K562 (cell line): ENCODE results near the gene AJAP1. TPM values are rescaled to one million over a fixed set of nuclear protein-coding genes. Genes with fewer than 3 reads are reported as not detected.

Experiments
- ATAC-seq: fragments of 200-7000 bp; cut with Tn5 transposase; 3 replicates; pipeline ENCODE4 v1.9.1; 2020; ENCODE audit warnings: moderate library complexity
- BruUV-seq: library from RNA; stranded (reverse); fragments of 400-500 nt; replicated peaks from 2 replicates; lab custom pipeline; 2021; lab: Mats Ljungman, UMichigan
- CTCF ChIA-PET: fragments of 300-600 bp; formaldehyde crosslinking; extraction: SDS; loops from one replicate; lab custom pipeline; 2021; ENCODE audit warnings: low intra/inter-chr PET ratio; lab: Yijun Ruan, JAX
- POLR2A ChIA-PET: fragments of 300-600, 350-650 bp; sonication (Branson Sonifier 250); formaldehyde crosslinking; extraction: SDS; loops from one replicate; lab custom pipeline; 2021; ENCODE audit warnings: antibody characterized with exemption, inconsistent platforms; lab: Yijun Ruan, JAX
- DNase-seq, 4 experiments: peaks; one replicate each; pipeline versions ENCODE4 v3.0.0 to v3.0.0-alpha.2; 2011 to 2018; ENCODE audit warnings: low spot score in 3 of 4, mixed read lengths in 3 of 4; ENCODE audit errors: extremely low read depth in 1 of 4
- FAIRE-seq: peaks from 2 replicates; lab custom pipeline; 2011; peaks lifted over from hg19 to GRCh38; lab: Jason Lieb, UNC
- H2AFZ ChIP-seq: 2 replicates; pipeline ENCODE4 v1.6.0; 2011; ENCODE audit warnings: low read depth, low read length, control low read depth, inconsistent platforms
- H3K27ac ChIP-seq: fragments of 200-600 bp; 3 replicates; pipeline ENCODE4 v1.8.0; 2011; ENCODE audit warnings: low read depth, mild to moderate bottlenecking, control low read depth, inconsistent platforms, low read length, moderate library complexity, mixed read lengths; ENCODE audit errors: extremely low read depth
- H3K27me3 ChIP-seq, 2 experiments: fragments of 300-600 bp in 1 of 2; 2 replicates in 1 of 2; 3 replicates in 1 of 2; pipeline versions ENCODE4 v1.6.0 to v1.8.0; 2011; ENCODE audit warnings: inconsistent platforms in 2 of 2, low read length in 2 of 2, mild to moderate bottlenecking in 1 of 2, mixed read lengths in 1 of 2, moderate library complexity in 1 of 2; ENCODE audit not compliant: control insufficient read depth in 2 of 2, insufficient read depth in 2 of 2
- H3K36me3 ChIP-seq: fragments of 300-600 bp; 3 replicates; pipeline ENCODE4 v1.8.0; 2011; ENCODE audit warnings: mild to moderate bottlenecking, low read length, inconsistent platforms; ENCODE audit not compliant: control insufficient read depth, insufficient read depth
- H3K4me1 ChIP-seq, 2 experiments: fragments of 200-600 bp in 1 of 2; replicated peaks in 1 of 2; 2 replicates in 1 of 2; 3 replicates in 1 of 2; pipeline versions ENCODE4 v1.5.1 to v1.8.0; 2011; ENCODE audit warnings: inconsistent platforms in 2 of 2, low read length in 2 of 2, mild to moderate bottlenecking in 1 of 2, mixed read lengths in 1 of 2, moderate library complexity in 1 of 2; ENCODE audit not compliant: control insufficient read depth in 2 of 2, insufficient read depth in 2 of 2
- H3K4me2 ChIP-seq: 2 replicates; pipeline ENCODE4 v1.6.1; 2011; ENCODE audit warnings: low read length, control low read depth, inconsistent platforms, mixed read lengths; ENCODE audit not compliant: insufficient read depth
- H3K4me3 ChIP-seq: fragments of 200-600 bp; sonication (generic), shearing (Covaris generic); 2 replicates; pipeline ENCODE4 v1.5.1; 2016; ENCODE audit warnings: control low read depth, inconsistent platforms
- H3K79me2 ChIP-seq: fragments of 200-600 bp; 3 replicates; pipeline ENCODE4 v1.8.0; 2011; ENCODE audit warnings: low read length, inconsistent platforms; ENCODE audit not compliant: control insufficient read depth, insufficient read depth
- H3K9ac ChIP-seq, 2 experiments: 2 replicates each; pipeline versions ENCODE4 v1.6.0 to v1.6.1; 2011; ENCODE audit warnings: low read depth in 2 of 2, low read length in 2 of 2, control low read depth in 1 of 2, inconsistent platforms in 1 of 2, mild to moderate bottlenecking in 1 of 2, mixed read lengths in 1 of 2; ENCODE audit not compliant: insufficient read depth in 1 of 2
- H3K9me1 ChIP-seq: one replicate; pipeline ENCODE4 v1.6.0; 2011; ENCODE audit warnings: inconsistent platforms, mild to moderate bottlenecking, low read length, moderate library complexity; ENCODE audit not compliant: control insufficient read depth, insufficient read depth
- H3K9me3 ChIP-seq: replicated peaks from 2 replicates; pipeline ENCODE4 v1.5.1; 2011; ENCODE audit warnings: low read depth, low read length, inconsistent platforms; ENCODE audit not compliant: control insufficient read depth, insufficient read depth
- H4K20me1 ChIP-seq: replicated peaks from 2 replicates; pipeline ENCODE4 v1.6.1; 2011; ENCODE audit warnings: low read length, inconsistent platforms, mixed read lengths; ENCODE audit not compliant: control insufficient read depth, insufficient read depth
- BRD9 ChIP-seq: fragments of 450-650 bp; IDR thresholded peaks from 2 replicates; pipeline ENCODE4 v1.6.1; 2018; ENCODE audit warnings: low read depth; ENCODE audit not compliant: partially characterized antibody
- CREBBP ChIP-seq: IDR thresholded peaks from one replicate; pipeline ENCODE4 v1.6.1; 2012; ENCODE audit warnings: low read depth, mild to moderate bottlenecking, control low read depth, inconsistent platforms, low read length
- HCFC1 ChIP-seq: IDR thresholded peaks from 2 replicates; pipeline ENCODE4 v1.6.1; 2012; ENCODE audit warnings: low read depth, low read length, improper control_type of control experiment
- PHF21A ChIP-seq: fragments of 450-650 bp; IDR thresholded peaks from 2 replicates; pipeline ENCODE4 v1.6.1; 2017; ENCODE audit warnings: low read depth, borderline replicate concordance
- PRMT5 ChIP-seq: sonication (generic); formaldehyde crosslinking; IDR thresholded peaks from 2 replicates; pipeline ENCODE4 v1.5.0; 2020; ENCODE audit warnings: missing genetic modification reagents
- SP2 ChIP-seq: IDR thresholded peaks from 2 replicates; pipeline ENCODE4 v1.6.1; 2011; ENCODE audit warnings: mild to moderate bottlenecking, low read depth, low read length, moderate library complexity; ENCODE audit not compliant: poor library complexity, severe bottlenecking; ENCODE audit errors: extremely low read depth
- WGBS: fragments of 100-300 bp; shearing (Covaris generic); methylation state at CpG from one replicate; pipeline ENCODE4 v1.1.6; 2016; ENCODE audit warnings: low coverage, mixed read lengths; ENCODE audit not compliant: insufficient coverage; ENCODE audit errors: missing lambda C conversion rate; 5-methylcytosine and 5-hydroxymethylcytosine counted together
- in situ Hi-C: fragments of 300-500 bp; cut with MboI; formaldehyde crosslinking; loops from 4 replicates; pipeline ENCODE4 v1.15.0; 2018; ENCODE audit warnings: inconsistent platforms, mixed read lengths
- intact Hi-C: fragments of 100-400 bp; cut with micrococcal nuclease; formaldehyde crosslinking; loops from 2 replicates; pipeline ENCODE4 v1.14.2; 2022
- polyA plus RNA-seq, 8 experiments: library from polyadenylated mRNA; depleted of rRNA in 4 of 8; stranded (reverse) in 5 of 8; unstranded in 3 of 8; fragments of >200 nt; fragmentation: Nextera tagmentation in 2 of 8; fragmentation: Illumina TruSeq in 1 of 8; extraction: Ambion mirVana in 2 of 8; extraction: Trizol in 1 of 8; gene quantifications; 2 replicates each; pipeline versions ENCODE4 v1.2.1 to v1.2.3, GENCODE V29; 2011 to 2014; ENCODE audit warnings: inconsistent platforms in 1 of 8, missing spikeins in 1 of 8
- total RNA-seq, 7 experiments: library from RNA; depleted of rRNA in 6 of 7; stranded (reverse); fragments of >200 nt in 6 of 7; fragmentation: Illumina TruSeq in 2 of 7; extraction: Trizol in 2 of 7; gene quantifications; 2 replicates each; pipeline versions ENCODE4 v1.2.1 to v1.2.3, GENCODE V29; 2011 to 2021; ENCODE audit warnings: low replicate concordance in 1 of 7
- TF ChIP-seq, protein P1 (sequence below): fragments of 250-450 bp; sonication (Bioruptor Pico); IDR thresholded peaks from 2 replicates; pipeline ENCODE4 v1.5.0; 2022; ENCODE audit warnings: mild to moderate bottlenecking
- TF ChIP-seq, protein P2 (sequence below): fragments of 250-450 bp; sonication (Bioruptor Pico); IDR thresholded peaks from 2 replicates; pipeline ENCODE4 v1.6.1; 2021; ENCODE audit warnings: mild to moderate bottlenecking
- TF ChIP-seq, protein P3 (sequence below): sonication (generic); formaldehyde crosslinking; IDR thresholded peaks from 2 replicates; pipeline ENCODE4 v1.8.1; 2023; ENCODE audit warnings: mild to moderate bottlenecking, missing genetic modification reagents

The AJAP1 gene
- total and polyA plus RNA-seq, 9 of the 15 experiments (the other 6 are each of a cell fraction or from before 2014, with no cell fraction given) = not detected

DNA sequence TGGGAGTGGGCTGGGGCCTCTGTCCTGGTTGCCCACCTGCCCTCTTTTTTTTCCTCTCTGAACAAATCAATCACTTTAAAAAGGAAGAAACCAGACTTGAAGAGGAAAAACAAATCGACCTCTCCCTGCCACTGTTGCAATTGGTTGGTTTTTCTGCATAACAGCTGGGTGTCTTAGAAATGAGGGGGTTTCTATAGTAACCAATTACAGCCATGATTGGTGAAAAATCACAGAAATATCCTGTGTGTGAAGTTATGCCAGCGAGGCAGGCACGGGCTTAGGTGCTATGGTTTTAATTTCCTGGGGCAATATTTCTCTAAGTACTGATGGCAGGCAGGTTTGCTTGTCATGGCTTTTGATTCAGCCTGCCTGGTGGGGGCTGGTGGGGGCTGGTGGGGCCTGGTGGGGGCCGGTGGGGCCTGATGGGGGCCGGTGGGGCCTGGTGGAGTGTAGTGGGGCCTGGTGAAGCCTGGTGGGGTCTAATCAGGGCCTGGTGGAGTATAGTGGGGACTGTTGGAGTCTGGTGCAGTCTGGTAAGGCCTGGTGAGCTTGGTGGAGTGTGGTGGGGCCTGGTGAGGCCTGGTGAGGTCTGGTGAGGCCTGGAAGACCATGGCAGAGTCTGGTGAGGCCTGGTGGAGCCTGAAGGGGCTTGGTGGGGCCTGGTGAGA is 54.6 kb downstream of the AJAP1 start:
- intact Hi-C loops = no loop called here
- Histone ChIP-seq H3K9ac (no peak overlapping the region), H2AFZ (no peak overlapping the region), H3K79me2 (no peaks in the 10 kb centered on the region), H3K27ac (no peak overlapping the region), H3K4me1 (peaks cover 0 to 7% of the 10 kb centered on the region in 2 experiments; a peak in 1 of 5 replicates), H3K27me3 (peaks cover 12 to 42% of the 10 kb centered on the region in 2 experiments; a peak in 4 of 5 replicates), H3K9me3 (no peaks in the 10 kb centered on the region; the same call in 1 of the 2 replicates), H3K4me3 (no peak overlapping the region), H3K36me3 (no peaks in the 10 kb centered on the region), H4K20me1 (no peaks in the 10 kb centered on the region), H3K4me2 (no peak overlapping the region), H3K9me1 (no peaks in the 10 kb centered on the region)
- DNase-seq = no peak
- POLR2A ChIA-PET = no interaction called here
- BruUV-seq = no TSS peak
- 0% methylated on average over 3 of the region's 5 CpGs for WGBS
- ATAC-seq = no peak
- TF ChIP-seq BRD9 = no peak
- no peak for TF ChIP-seq CREBBP
- TF ChIP-seq, protein P1, sequence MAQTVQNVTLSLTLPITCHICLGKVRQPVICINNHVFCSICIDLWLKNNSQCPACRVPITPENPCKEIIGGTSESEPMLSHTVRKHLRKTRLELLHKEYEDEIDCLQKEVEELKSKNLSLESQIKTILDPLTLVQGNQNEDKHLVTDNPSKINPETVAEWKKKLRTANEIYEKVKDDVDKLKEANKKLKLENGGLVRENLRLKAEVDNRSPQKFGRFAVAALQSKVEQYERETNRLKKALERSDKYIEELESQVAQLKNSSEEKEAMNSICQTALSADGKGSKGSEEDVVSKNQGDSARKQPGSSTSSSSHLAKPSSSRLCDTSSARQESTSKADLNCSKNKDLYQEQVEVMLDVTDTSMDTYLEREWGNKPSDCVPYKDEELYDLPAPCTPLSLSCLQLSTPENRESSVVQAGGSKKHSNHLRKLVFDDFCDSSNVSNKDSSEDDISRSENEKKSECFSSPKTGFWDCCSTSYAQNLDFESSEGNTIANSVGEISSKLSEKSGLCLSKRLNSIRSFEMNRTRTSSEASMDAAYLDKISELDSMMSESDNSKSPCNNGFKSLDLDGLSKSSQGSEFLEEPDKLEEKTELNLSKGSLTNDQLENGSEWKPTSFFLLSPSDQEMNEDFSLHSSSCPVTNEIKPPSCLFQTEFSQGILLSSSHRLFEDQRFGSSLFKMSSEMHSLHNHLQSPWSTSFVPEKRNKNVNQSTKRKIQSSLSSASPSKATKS = no peak
- no peak for TF ChIP-seq PHF21A
- no peak for TF ChIP-seq HCFC1
- TF ChIP-seq SP2 = no peak
- TF ChIP-seq PRMT5 (CRISPR knock-in tag) = no peak
- TF ChIP-seq, protein P2, sequence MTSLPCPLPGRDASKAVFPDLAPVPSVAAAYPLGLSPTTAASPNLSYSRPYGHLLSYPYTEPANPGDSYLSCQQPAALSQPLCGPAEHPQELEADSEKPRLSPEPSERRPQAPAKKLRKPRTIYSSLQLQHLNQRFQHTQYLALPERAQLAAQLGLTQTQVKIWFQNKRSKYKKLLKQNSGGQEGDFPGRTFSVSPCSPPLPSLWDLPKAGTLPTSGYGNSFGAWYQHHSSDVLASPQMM (CRISPR knock-in tag) = no peak
- TF ChIP-seq, protein P3, sequence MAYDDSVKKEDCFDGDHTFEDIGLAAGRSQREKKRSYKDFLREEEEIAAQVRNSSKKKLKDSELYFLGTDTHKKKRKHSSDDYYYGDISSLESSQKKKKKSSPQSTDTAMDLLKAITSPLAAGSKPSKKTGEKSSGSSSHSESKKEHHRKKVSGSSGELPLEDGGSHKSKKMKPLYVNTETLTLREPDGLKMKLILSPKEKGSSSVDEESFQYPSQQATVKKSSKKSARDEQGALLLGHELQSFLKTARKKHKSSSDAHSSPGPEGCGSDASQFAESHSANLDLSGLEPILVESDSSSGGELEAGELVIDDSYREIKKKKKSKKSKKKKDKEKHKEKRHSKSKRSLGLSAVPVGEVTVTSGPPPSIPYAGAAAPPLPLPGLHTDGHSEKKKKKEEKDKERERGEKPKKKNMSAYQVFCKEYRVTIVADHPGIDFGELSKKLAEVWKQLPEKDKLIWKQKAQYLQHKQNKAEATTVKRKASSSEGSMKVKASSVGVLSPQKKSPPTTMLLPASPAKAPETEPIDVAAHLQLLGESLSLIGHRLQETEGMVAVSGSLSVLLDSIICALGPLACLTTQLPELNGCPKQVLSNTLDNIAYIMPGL (CRISPR knock-in tag) = no peak
- CTCF ChIA-PET = no interaction called here
- in situ Hi-C loops = no loop called here
- FAIRE-seq = no peak
